H1 (cell line): ENCODE measurements around the gene LIMS1. TPM values are rescaled to one million over a fixed set of nuclear protein-coding genes. Genes with fewer than 3 reads are reported as not detected.

Experiments used
- CTCF ChIA-PET: fragments of 300-600 bp; sonication (Branson Sonifier 250); formaldehyde crosslinking; loops from one replicate; lab custom pipeline; 2021; ENCODE audit not compliant: partially characterized antibody; lab: Charles Lee
- POLR2A ChIA-PET: fragments of 300-600 bp; sonication (Branson Sonifier 250); formaldehyde crosslinking; loops from one replicate; lab custom pipeline; 2021; ENCODE audit warnings: inconsistent platforms; ENCODE audit not compliant: partially characterized antibody; lab: Charles Lee
- DNase-seq, 2 experiments: peaks; one replicate each; pipeline versions ENCODE4 v3.0.0 to v3.0.0-alpha.2; 2010 to 2022; ENCODE audit warnings: low spot score in 2 of 2, low read depth in 1 of 2, mixed read lengths in 1 of 2
- FAIRE-seq: peaks from 2 replicates; lab custom pipeline; 2011; peaks lifted over from hg19 to GRCh38; lab: Jason Lieb, UNC
- H2AFZ ChIP-seq: 2 replicates; pipeline ENCODE4 v1.8.1; 2012; ENCODE audit warnings: low read length, inconsistent platforms
- H2AK5ac ChIP-seq: 2 replicates; pipeline ENCODE4 v1.6.1; 2013; ENCODE audit warnings: low read depth, low read length
- H2BK120ac ChIP-seq: replicated peaks from 2 replicates; pipeline ENCODE3; 2013; ENCODE audit warnings: low read depth, low read length, inconsistent platforms
- H2BK12ac ChIP-seq: 2 replicates; pipeline ENCODE4 v1.6.1; 2013; ENCODE audit warnings: low read depth, low read length
- H2BK15ac ChIP-seq: 2 replicates; pipeline ENCODE4 v1.6.1; 2013; ENCODE audit warnings: low read length
- H2BK20ac ChIP-seq: 2 replicates; pipeline ENCODE4 v1.6.1; 2013; ENCODE audit warnings: low read length
- H2BK5ac ChIP-seq: 2 replicates; pipeline ENCODE4 v1.6.1; 2013; ENCODE audit warnings: low read depth, low read length
- H3K14ac ChIP-seq: 2 replicates; pipeline ENCODE4 v1.6.1; 2013; ENCODE audit warnings: inconsistent platforms; ENCODE audit not compliant: insufficient read length
- H3K18ac ChIP-seq: 2 replicates; pipeline ENCODE4 v1.6.1; 2013; ENCODE audit warnings: low read length; ENCODE audit errors: extremely low read depth
- H3K23ac ChIP-seq: 2 replicates; pipeline ENCODE4 v1.6.1; 2013; ENCODE audit warnings: inconsistent platforms; ENCODE audit not compliant: insufficient read length
- H3K23me2 ChIP-seq: 2 replicates; pipeline ENCODE4 v1.6.1; 2013; ENCODE audit warnings: low read depth, low read length
- H3K27ac ChIP-seq: 2 replicates; pipeline ENCODE4 v1.6.1; 2011; ENCODE audit warnings: low read depth, low read length, inconsistent platforms
- H3K27me3 ChIP-seq, 4 experiments: replicated peaks in 1 of 4; 1 replicate in 1 of 4; 2 replicates in 3 of 4; pipeline versions ENCODE4 v1.6.1 to v1.8.1; 2011 to 2013; ENCODE audit warnings: low read length in 3 of 4, mild to moderate bottlenecking in 3 of 4, inconsistent platforms in 2 of 4, mixed read lengths in 2 of 4, moderate library complexity in 1 of 4; ENCODE audit not compliant: control insufficient read depth in 3 of 4, insufficient read depth in 3 of 4; ENCODE audit errors: extremely low read depth in 1 of 4
- H3K36me3 ChIP-seq, 4 experiments: 2 replicates each; pipeline versions ENCODE4 v1.6.1 to v1.8.1; 2011 to 2013; ENCODE audit warnings: mild to moderate bottlenecking in 4 of 4, low read length in 3 of 4, moderate library complexity in 2 of 4, control low read depth in 1 of 4, inconsistent platforms in 1 of 4; ENCODE audit not compliant: insufficient read depth in 4 of 4, control insufficient read depth in 2 of 4
- H3K4ac ChIP-seq: replicated peaks from 2 replicates; pipeline ENCODE3; 2013; ENCODE audit warnings: low read length, low read depth, mixed read lengths, inconsistent platforms; ENCODE audit not compliant: insufficient read length
- H3K4me1 ChIP-seq, 4 experiments: replicated peaks in 1 of 4; 1 replicate in 1 of 4; 2 replicates in 3 of 4; pipeline versions ENCODE4 v1.6.1 to v1.8.1; 2011 to 2013; ENCODE audit warnings: low read length in 3 of 4, inconsistent platforms in 2 of 4, mixed read lengths in 1 of 4; ENCODE audit not compliant: insufficient read depth in 4 of 4, control insufficient read depth in 3 of 4
- H3K4me2 ChIP-seq, 2 experiments: 2 replicates each; pipeline versions ENCODE4 v1.6.1 to v1.8.1; 2011 to 2013; ENCODE audit warnings: low read depth in 2 of 2, low read length in 2 of 2, control low read depth in 1 of 2, inconsistent platforms in 1 of 2, mild to moderate bottlenecking in 1 of 2; ENCODE audit not compliant: insufficient read depth in 1 of 2
- H3K4me3 ChIP-seq, 4 experiments: fragments of 200-600, 300-600 bp in 1 of 4; sonication (generic), shearing (Covaris generic), sonication (Bioruptor Twin) in 1 of 4; 2 replicates each; pipeline versions ENCODE4 v1.5.1 to v1.8.1; 2011 to 2016; ENCODE audit warnings: low read length in 4 of 4, low read depth in 3 of 4, control low read depth in 2 of 4, inconsistent platforms in 2 of 4, mild to moderate bottlenecking in 2 of 4, mixed read lengths in 1 of 4, moderate library complexity in 1 of 4; ENCODE audit not compliant: insufficient read depth in 2 of 4; ENCODE audit errors: extremely low read depth in 1 of 4
- H3K56ac ChIP-seq: replicated peaks from 2 replicates; pipeline ENCODE3; 2013; ENCODE audit warnings: low read depth, mild to moderate bottlenecking, mixed read lengths, low read length, inconsistent platforms; ENCODE audit not compliant: insufficient read length
- H3K79me1 ChIP-seq: 2 replicates; pipeline ENCODE4 v1.6.1; 2013; ENCODE audit warnings: low read depth, low read length, control low read depth
- H3K79me2 ChIP-seq, 2 experiments: 2 replicates each; pipeline versions ENCODE4 v1.6.1 to v1.8.1; 2012 to 2013; ENCODE audit warnings: low read length in 2 of 2, mild to moderate bottlenecking in 2 of 2, inconsistent platforms in 1 of 2; ENCODE audit not compliant: insufficient read depth in 2 of 2, control insufficient read depth in 1 of 2
- H3K9ac ChIP-seq, 4 experiments: replicated peaks in 1 of 4; 1 replicate in 1 of 4; 2 replicates in 3 of 4; pipeline versions ENCODE4 v1.6.1 to v1.8.1; 2011 to 2013; ENCODE audit warnings: low read depth in 3 of 4, low read length in 3 of 4, control low read depth in 2 of 4, mild to moderate bottlenecking in 2 of 4, moderate library complexity in 2 of 4, inconsistent platforms in 1 of 4; ENCODE audit errors: extremely low read depth in 1 of 4
- H3K9me3 ChIP-seq, 2 experiments: 2 replicates each; pipeline versions ENCODE4 v1.6.1 to v1.8.1; 2012 to 2013; ENCODE audit warnings: mild to moderate bottlenecking in 2 of 2, moderate library complexity in 2 of 2, control low read depth in 1 of 2, inconsistent platforms in 1 of 2, low read depth in 1 of 2, low read length in 1 of 2, mixed read lengths in 1 of 2; ENCODE audit not compliant: insufficient read depth in 2 of 2
- H4K20me1 ChIP-seq, 2 experiments: replicated peaks in 1 of 2; 2 replicates each; pipeline versions ENCODE3 to v1.8.1; 2011 to 2013; ENCODE audit warnings: inconsistent platforms in 2 of 2, low read length in 2 of 2, mild to moderate bottlenecking in 1 of 2; ENCODE audit not compliant: insufficient read depth in 2 of 2, control insufficient read depth in 1 of 2
- H4K5ac ChIP-seq: 2 replicates; pipeline ENCODE4 v1.6.1; 2013; ENCODE audit warnings: low read length, low read depth, mixed read lengths, inconsistent platforms; ENCODE audit not compliant: insufficient read length
- H4K8ac ChIP-seq: 2 replicates; pipeline ENCODE4 v1.8.0; 2013; ENCODE audit warnings: mild to moderate bottlenecking, moderate library complexity, low read length, inconsistent platforms; ENCODE audit not compliant: insufficient read depth; ENCODE audit errors: extremely low read depth
- H4K91ac ChIP-seq: replicated peaks from 2 replicates; pipeline ENCODE3; 2013; ENCODE audit warnings: low read length, mixed read lengths, inconsistent platforms; ENCODE audit not compliant: insufficient read length
- ATF3 ChIP-seq: IDR thresholded peaks from 2 replicates; pipeline ENCODE4 v1.6.1; 2011; ENCODE audit warnings: low read depth, mild to moderate bottlenecking, low read length; ENCODE audit not compliant: insufficient read depth
- CBX5 ChIP-seq: fragments of 300-800, 300-1000 bp; sonication (generic); IDR thresholded peaks from 2 replicates; pipeline ENCODE4 v1.7.1; 2016; ENCODE audit warnings: antibody characterized with exemption, low read length, low read depth
- CREB1 ChIP-seq: IDR thresholded peaks from 2 replicates; pipeline ENCODE4 v1.6.1; 2012; ENCODE audit warnings: inconsistent platforms
- HDAC6 ChIP-seq: IDR thresholded peaks from one replicate; pipeline ENCODE4 v1.7.1; 2012; ENCODE audit warnings: low read depth, mild to moderate bottlenecking, inconsistent platforms, low read length, moderate library complexity
- JUND ChIP-seq: IDR thresholded peaks from 2 replicates; pipeline ENCODE4 v1.6.1; 2011; ENCODE audit warnings: mild to moderate bottlenecking, improper control_type of control experiment, low read length
- KDM5A ChIP-seq: fragments of 200-600 bp; IDR thresholded peaks from 2 replicates; pipeline ENCODE4 v1.7.1; 2012; ENCODE audit warnings: mild to moderate bottlenecking, low read length, inconsistent platforms, mixed read lengths
- MAFK ChIP-seq: IDR thresholded peaks from 2 replicates; pipeline ENCODE4 v1.6.1; 2012; ENCODE audit warnings: low read depth, mild to moderate bottlenecking, improper control_type of control experiment, low read length
- POLR2AphosphoS5 ChIP-seq: IDR thresholded peaks from 2 replicates; pipeline ENCODE4 v1.6.1; 2011; ENCODE audit warnings: low read depth, low read length
- RBBP5 ChIP-seq: IDR thresholded peaks from 2 replicates; pipeline ENCODE4 v1.7.1; 2012; ENCODE audit warnings: low read depth, mild to moderate bottlenecking, inconsistent platforms, low read length, moderate library complexity, borderline replicate concordance
- RFX5 ChIP-seq: IDR thresholded peaks from 2 replicates; pipeline ENCODE4 v1.6.1; 2011; ENCODE audit warnings: low read depth, low read length, improper control_type of control experiment, borderline replicate concordance
- SIX5 ChIP-seq: IDR thresholded peaks from 2 replicates; pipeline ENCODE4 v1.6.1; 2011; ENCODE audit warnings: mild to moderate bottlenecking, low read depth, low read length
- SP1 ChIP-seq: IDR thresholded peaks from 2 replicates; pipeline ENCODE4 v1.6.1; 2011; ENCODE audit warnings: low read depth, low read length
- SRF ChIP-seq: IDR thresholded peaks from 2 replicates; pipeline ENCODE4 v1.6.1; 2011; ENCODE audit warnings: mild to moderate bottlenecking, low read depth, low read length, moderate library complexity
- TAF1 ChIP-seq: IDR thresholded peaks from 2 replicates; pipeline ENCODE4 v1.6.1; 2011; ENCODE audit warnings: mild to moderate bottlenecking, low read depth, low read length
- TEAD4 ChIP-seq: IDR thresholded peaks from 2 replicates; pipeline ENCODE4 v1.6.1; 2012; ENCODE audit warnings: low read depth, low read length, inconsistent platforms, mixed read lengths
- WGBS, 2 experiments: shearing (Covaris generic) in 1 of 2; methylation state at CpG; one replicate each; pipeline versions ENCODE4 v1.1.6 to v1.1.7; 2013 to 2015; ENCODE audit warnings: low lambda C conversion rate in 2 of 2, mixed read lengths in 2 of 2, inconsistent platforms in 1 of 2, low coverage in 1 of 2, missing lambda C conversion rate in 1 of 2; ENCODE audit not compliant: insufficient replicate concordance in 2 of 2, insufficient coverage in 1 of 2, insufficient read length in 1 of 2; ENCODE audit errors: extremely low coverage in 1 of 2, missing lambda C conversion rate in 1 of 2; 5-methylcytosine and 5-hydroxymethylcytosine counted together
- polyA plus RNA-seq, 7 experiments: library from polyadenylated mRNA; depleted of rRNA in 3 of 7; stranded (reverse) in 5 of 7; unstranded in 2 of 7; fragments of >200 nt in 5 of 7; fragments of 200-250 nt in 2 of 7; gene quantifications; 1 replicate in 5 of 7; 2 replicates in 1 of 7; 4 replicates in 1 of 7; pipeline versions ENCODE4 v1.2.1 to v1.2.3, GENCODE V29; 2011 to 2013; ENCODE audit warnings: missing spikeins in 2 of 7, mixed read lengths in 2 of 7
- total RNA-seq: library from RNA; stranded (reverse); fragmentation: NEBNext Ultra II Directional; extraction: Animal tissue kit (Norgen Biotek cat#: 25700); gene quantifications from 2 replicates; pipeline ENCODE4 v1.2.1, GENCODE V29; 2021

The LIMS1 gene
- total and polyA plus RNA-seq, 2 of the 8 experiments (the other 6 are each of a cell fraction or from before 2014, with no cell fraction given): 24.1 to 36.7 TPM

DNA sequence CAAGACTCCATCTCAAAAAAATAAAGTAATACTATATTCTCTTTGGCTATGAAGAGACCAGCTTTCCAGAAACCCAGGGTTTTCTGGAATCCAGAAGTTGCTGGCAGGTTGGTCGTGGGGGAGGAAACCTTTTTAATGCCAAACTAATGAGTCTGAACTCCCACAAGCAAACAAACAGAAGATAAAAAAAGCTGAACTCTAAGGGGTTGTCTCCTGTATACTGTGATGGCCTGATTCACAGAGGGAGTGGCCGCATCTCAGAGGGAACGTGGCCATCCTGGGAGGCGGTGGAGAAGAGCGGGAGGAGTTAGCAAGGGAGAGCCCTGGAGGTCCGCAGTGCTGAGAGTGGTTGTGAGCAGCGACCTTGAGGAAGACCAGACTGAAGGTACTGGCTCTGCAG, 36.1 kb downstream of the LIMS1 start:
- Histone ChIP-seq H2BK20ac (no peak overlapping the region), H3K56ac (no peak overlapping the region), H3K4me3 (no peak overlapping the region), H4K20me1 (no peaks in the 10 kb centered on the region), H4K5ac (no peak overlapping the region), H3K23ac (no peak overlapping the region), H3K27ac (no peak overlapping the region), H2BK5ac (no peak overlapping the region), H2BK12ac (no peak overlapping the region), H2AFZ (no peak overlapping the region), H3K14ac (no peak overlapping the region), H2AK5ac (no peak overlapping the region; the same call in 1 of the 2 replicates), H3K36me3 (no peaks in the 10 kb centered on the region), H2BK15ac (no peak overlapping the region), H3K27me3 (no peaks in the 10 kb centered on the region), H3K18ac (no peak overlapping the region), H3K4ac (no peak overlapping the region), H3K79me2 (peaks cover 0 to 27% of the 10 kb centered on the region in 2 experiments; a peak in 2 of 4 replicates), H4K8ac (no peak overlapping the region), H3K9ac (no peak overlapping the region), H4K91ac (no peak overlapping the region), H3K23me2 (no peaks in the 10 kb centered on the region), H3K9me3 (no peaks in the 10 kb centered on the region), H2BK120ac (no peak overlapping the region), H3K4me1 (peaks cover 0 to 6% (median 5%) of the 10 kb centered on the region in 4 experiments; a peak in 5 of 7 replicates), H3K4me2 (no peak overlapping the region), H3K79me1 (no peaks in the 10 kb centered on the region; the same call in none of the 2 replicates)
- CTCF ChIA-PET: interaction anchor here (1.3 to 4.7 kb wide), 5 partner anchors 8 to 66 kb away, joined by 5 to 26 read pairs (median 5); no protein-coding TSS in a partner anchor
- WGBS, 2 experiments: 83% methylated on average over 7 of the region's 7 CpGs; no CpG with 5 or more reads in 1 of the 2 experiments
- POLR2A ChIA-PET: interaction anchor here (0.9 kb wide), 1 partner anchor 35 kb away, joined by 3 read pairs; no protein-coding TSS in a partner anchor
- no peak for FAIRE-seq
- DNase-seq: no peak
- TF ChIP-seq RBBP5 (no peak), SRF (no peak), KDM5A (no peak), SP1 (no peak), CREB1 (no peak), RFX5 (no peak), CBX5 (no peak), SIX5 (no peak), POLR2AphosphoS5 (no peak), JUND (no peak), ATF3 (no peak), MAFK (no peak), HDAC6 (no peak), TAF1 (no peak), TEAD4 (no peak)
